GM15510 (cell line): ENCODE results near the gene STRN3.

Experiments used
- POLR2A ChIP-seq: IDR thresholded peaks from 3 replicates; pipeline ENCODE4 v1.6.1; 2011; ENCODE audit warnings: borderline replicate concordance; ENCODE audit not compliant: insufficient read length; ENCODE audit errors: extremely low read depth

Gene STRN3

DNA sequence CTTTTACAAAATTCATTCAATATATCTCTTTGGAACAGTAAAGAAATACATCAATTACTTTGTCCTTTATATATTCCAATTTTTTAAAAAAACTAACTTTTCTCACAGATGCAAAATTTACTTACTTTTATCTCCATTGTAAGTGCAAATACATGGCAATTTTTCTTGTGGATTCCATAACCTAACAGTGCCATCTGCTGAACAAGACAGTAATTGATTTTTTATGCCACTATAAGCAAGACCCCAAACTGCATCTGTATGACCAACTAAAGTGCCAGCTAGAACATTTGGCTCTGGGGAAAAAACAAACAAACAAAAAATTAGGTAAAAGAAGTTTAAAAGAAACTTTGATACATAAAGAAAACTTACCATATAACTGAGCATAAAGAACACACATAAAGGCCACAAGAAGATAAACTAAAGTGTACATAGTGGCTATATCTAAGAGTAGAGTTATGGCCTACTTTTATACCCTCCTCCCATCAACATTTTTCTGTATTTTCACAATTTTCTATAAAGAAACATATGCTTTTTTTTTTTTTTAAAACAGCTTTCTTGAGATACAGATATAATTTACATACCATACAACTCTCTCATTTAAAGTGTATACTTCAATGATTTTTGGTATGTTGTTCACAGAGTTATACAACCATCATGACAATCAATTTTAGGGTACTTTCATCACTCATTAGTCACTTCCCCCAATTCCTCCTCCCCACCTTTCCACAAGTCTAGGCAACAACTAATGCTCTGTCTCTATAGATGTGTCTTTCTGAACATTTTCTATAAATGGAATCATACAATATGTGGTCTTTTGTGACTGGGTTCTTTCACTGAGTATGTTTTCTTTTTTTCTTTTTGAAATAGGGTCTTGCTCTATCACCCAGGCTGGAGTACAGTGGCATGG lies 119.2 kb downstream of the STRN3 start:
- TF ChIP-seq POLR2A: no peak

DNA sequence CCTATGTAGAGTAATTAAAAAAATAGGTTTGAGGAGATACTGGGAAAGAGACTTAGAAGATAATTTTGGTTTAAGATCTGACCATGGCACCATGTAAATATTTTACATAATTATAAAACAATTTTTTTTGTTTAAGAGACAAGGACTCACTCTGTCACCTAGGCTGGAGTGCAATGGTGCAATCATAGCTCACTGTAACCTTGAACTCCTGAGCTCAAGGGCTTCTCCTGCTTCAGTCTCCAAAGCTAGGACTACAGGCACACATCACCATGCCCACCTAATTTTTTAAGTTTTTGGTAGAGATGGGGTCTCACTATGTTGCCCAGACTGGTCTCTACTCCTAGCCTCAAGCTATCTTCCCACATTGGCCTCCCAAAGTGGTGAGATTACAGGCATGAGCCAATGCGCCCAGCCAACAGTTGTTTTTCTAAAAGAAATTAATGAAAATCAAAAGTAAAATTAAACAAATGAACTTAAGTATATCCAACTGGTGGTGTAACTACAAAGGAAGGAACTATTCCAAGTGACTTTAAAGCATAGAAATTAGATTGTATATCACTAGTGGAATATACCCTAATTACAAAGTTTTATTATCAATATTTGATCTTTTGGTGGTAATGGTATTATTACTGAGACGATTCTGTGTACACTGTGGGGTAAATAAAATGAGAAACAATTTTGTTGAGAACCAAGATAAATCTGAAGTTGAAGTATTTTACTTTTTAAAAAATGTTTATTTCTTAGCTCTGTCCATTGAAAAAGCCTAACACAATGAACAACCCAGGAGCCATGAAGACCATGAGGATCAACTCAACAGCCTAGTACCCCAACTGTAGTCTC lies 122.7 kb downstream of the STRN3 start:
- TF ChIP-seq POLR2A: no peak

DNA sequence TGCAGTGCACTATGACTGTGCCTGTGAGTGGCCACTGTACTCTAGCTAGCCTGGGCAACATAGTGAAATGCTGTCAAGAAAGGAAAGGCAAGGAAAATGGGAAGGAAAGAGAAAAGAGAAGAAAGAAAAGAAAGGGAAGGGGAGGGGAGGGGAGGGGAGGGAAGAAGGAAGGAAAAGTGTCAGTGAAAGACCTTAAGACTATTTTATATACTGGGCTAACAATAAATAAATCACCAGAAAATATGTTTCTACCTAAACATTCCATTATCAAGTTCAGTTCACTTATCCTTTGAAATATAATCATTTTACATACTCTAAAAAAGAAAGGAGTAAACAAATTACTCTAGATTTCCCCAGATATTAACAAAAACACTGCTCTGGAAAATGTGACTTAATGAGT lies 129.7 kb downstream of the STRN3 start:
- no peak for TF ChIP-seq POLR2A

DNA sequence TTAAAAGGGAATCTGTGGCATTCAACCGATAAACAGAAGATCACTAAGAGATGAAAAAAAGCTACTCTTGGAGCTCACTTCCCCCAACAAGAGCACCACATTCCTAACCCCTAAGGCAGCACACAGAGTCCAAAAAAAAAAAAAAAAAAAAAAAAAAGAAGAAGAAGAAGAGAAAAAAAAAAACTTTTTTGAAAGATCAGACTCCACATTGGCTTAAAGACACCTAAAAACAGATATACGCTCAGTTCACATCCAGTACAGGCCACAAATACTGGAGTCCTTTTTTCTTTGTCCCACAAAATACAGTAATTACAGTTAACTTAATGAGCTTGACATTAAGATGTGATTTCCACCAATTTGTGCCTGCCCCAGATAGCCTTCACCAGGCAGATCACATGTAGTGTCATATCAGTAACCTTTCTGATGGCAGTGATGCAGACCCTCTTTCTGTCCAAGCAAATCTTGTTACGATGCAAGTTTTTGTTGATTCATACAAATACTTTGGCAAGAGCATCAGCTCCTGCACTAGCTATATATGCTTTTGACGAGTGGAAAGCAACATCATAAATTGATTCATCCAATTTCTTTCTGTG lies 131.2 kb downstream of the STRN3 start:
- no peak for TF ChIP-seq POLR2A

DNA sequence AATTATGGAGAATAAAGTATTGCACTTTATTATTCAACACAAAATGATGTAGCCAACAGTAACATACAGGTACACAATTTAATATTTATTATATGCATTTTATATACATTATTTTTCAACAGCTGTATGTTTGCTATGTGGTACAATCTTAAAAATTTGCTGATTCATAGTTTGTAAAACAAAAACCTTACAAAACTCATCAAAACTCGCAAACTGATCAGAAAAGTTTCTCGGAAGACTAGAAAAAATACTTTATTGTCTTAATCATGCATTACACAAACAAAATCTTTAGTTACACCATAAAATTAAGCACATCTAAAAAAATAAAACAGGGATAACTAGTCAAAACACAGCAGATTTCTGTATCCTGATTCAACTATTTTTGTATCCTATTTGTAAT lies 132.4 kb downstream of the STRN3 start:
- no peak for TF ChIP-seq POLR2A

DNA sequence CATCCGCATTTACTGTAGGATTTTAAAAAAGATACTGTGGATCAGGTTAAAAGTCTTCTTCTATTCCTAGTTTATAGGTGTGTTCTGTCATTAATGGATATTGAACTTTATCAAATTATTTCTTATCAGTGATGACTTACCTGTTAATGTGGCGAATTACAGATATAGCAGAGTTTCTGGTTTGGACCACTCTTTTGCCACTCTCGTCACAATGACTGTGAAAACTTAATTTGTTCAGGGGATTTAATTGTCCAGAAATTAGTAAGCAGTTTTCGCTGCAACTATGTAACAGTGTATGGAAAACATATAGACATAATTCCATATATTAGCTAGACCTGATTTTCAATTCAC lies 137.0 kb downstream of the STRN3 start:
- no peak for TF ChIP-seq POLR2A

DNA sequence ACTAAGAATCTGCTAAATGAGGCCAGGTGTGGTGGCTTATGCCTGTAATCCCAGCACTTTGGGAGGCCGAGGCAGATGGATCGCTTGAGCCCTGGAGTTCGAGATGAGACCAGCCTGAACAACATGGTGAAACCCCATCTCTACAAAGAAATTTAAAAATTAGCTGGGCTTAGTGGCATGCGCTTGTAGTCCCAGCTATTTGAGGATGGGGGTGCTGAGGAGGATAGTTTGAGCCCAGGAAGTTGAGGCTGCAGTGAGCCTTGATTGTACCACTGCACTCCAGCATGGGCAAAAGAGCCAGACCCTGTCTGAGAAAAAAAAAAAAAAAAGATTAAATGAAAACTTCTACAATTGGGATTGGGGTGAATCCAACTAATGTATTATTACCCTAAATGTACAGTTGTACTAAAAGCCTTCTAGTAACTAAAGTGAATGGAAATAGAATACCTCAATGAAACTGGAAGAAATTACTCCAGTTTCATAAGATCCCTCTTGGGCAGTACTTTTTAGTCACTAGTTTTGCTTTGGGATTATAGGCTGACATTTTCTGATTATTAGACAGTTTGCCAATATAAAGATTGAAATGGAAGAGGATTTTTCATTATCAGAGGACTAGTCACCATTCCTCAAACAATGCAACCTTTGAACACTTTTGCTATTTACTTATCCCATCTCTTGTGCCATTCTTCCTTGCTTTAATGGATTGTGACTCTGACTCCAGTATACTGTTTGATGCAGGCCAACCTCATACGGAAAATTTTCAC lies 137.5 kb downstream of the STRN3 start:
- TF ChIP-seq POLR2A: no peak

DNA sequence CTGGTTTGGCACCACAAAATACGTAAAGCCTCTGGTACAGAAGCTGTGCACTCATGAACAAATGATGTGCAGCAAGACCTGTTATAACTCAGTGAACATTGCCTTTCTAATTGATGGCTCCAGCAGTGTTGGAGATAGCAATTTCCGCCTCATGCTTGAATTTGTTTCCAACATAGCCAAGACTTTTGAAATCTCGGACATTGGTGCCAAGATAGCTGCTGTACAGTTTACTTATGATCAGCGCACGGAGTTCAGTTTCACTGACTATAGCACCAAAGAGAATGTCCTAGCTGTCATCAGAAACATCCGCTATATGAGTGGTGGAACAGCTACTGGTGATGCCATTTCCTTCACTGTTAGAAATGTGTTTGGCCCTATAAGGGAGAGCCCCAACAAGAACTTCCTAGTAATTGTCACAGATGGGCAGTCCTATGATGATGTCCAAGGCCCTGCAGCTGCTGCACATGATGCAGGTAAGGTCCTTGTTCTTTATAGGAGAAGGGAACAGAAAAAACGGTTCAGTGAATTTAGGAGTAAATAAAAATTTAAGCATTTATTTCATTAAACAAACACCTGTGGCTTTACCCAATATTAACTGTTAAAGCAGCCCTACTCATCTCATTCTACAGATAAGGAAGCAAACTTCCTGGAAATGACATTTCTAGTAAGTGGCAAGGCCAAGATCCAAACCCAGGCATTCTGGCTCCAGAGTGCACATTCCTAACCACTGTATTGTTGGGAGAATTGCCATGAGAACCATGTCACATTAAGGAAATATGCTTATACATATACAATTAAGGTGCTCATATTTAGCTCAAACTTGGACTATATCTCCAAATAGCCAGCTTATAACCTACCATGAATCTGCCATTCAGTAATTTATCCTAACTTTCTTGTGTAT lies 140.1 kb downstream of the STRN3 start:
- TF ChIP-seq POLR2A: no peak

DNA sequence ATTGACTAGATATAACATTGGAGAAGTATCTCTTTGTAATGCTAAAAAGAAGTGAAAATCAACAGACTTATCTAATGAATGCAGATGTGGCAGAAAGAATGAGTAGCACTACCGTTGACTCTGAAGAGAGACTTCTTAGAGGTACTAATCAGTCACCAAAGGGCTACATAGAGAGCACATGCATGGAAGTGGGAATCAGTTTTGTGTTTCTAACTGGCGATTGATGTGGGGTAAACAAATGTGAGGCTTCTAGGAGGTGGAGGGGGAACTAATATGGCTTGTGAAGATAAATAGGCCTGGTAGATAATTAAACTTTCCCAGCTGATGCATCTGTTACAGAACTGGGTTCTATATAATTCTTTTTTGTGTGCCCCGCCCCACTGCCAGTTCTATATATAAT lies 141.3 kb downstream of the STRN3 start:
- TF ChIP-seq POLR2A: no peak

DNA sequence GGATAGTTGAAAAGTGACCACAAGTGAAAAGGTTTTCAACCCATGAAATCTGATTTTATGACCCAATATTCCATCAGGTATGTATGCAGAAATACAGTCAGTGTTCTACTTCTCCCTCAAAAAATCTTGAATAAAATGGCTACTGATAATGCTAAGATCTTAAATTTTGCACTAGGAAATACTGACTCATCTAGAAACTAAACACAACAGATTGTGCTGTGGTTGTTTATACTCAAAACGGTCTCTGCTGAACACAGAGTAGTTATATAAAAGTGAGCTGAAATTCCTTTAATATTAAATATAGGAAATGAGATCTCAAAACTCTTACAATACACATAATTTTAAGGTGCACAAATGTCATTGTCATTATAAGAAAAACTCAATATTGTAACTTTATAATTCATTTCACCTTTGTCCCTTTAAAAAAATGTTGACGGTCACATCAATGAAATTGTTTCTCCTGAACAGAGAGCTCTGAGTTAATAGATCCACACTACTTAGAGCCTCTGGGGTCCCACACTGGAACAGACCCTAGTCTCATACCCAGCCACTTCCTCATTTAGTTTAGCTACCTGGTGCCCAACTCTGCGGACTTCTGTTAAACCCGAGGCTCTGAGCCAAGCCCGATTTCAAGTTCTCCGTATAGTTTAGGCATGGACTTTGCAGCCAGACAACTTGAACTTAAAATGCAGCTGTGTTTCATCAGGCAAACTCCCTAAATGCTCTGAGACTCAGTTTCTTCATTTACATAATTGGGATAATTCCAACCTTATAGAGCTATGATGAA lies 142.5 kb downstream of the STRN3 start:
- TF ChIP-seq POLR2A: no peak

DNA sequence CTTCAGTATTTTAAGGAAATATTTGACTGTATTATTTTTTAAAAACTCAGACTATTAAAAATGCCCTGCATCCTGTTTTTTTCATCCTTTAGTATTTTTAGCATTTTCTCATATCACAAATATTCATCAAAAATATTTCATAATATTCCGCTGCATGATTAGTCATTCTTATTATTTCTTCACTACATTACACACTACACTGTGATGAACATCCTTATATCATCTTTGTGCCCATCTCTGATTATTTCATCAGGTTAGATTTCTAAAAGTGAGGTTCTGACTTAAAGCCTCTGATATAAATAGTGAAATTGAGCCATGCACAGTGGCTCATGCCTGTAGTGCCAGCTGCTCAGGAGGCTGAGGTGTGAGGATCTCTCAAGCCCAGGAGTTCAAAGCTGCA lies 143.7 kb downstream of the STRN3 start:
- TF ChIP-seq POLR2A: no peak

DNA sequence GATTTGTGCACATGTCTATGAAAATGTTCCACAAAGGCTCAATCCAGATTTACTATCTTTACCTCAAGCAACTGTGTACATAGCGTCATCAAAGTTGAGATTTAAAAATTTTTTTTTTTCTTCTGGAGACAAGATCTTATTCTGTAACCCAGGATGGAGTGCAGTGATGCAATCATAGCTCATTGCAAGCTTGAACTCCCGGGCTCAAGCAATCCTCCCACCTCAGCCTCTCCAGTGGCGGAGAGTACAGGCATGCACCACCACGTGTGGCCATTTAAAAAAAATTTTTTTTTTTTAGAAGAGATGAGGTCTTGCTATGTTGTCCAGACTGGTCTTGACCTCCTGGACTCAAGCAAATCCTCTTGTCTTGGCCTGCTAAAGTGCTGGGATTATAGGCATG lies 149.5 kb downstream of the STRN3 start:
- no peak for TF ChIP-seq POLR2A

DNA sequence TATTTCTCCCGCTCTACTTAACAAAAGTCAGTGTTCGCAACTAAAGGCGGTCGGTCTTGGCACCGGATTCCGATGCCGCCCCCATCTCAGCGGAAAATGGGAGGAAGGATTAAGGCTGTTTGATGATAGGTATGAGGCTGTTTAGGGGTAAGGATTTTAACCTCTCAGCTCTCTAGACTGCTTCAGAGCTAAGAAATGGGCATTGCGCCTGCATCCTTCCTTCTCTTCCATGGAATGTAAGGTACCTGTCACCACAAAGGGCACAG lies 150.5 kb downstream of the STRN3 start:
- TF ChIP-seq POLR2A: no peak

DNA sequence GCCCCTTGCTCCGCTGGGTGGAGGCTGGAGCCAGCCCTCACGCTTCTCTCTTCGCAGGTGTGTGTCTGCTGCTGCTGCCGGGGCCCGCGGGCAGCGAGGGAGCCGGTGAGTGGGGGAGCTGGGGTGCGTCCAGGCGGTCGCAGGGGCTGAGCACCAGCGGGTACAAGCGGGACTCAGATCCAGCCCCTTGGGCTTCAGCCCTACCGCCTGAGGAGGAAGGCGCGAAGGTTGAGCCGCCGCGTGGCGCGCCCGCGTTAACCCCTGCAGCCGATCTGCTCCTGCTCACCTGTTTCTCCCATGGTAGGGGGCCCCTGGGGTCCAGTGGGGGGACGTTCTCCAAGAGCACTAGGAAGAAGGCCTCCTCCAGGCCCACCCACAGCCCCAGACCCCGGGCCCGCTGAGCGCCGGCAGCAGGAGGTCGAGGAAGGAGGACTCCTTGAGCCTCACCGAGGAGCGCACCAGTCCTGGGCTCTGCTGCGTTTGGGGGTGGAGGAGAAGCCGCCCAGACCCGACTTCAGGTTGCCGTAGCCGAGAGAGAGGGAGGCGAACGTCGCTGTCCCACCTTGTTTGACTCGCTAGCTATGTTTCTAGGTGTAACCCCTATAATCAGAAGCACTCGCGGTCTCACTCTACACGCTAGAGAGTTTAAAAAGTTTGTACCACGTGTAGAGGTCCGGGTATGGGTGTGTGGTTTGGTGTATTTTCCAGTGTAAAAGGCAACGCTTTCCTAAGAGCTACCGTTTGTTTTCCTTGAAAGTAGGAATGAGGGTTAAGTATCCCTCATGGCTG lies 151.0 kb downstream of the STRN3 start:
- no peak for TF ChIP-seq POLR2A
